Tibial nerve (tissue), 4 donors: ENCODE measurements around the gene DCDC1.

ENCODE experiments used
- EP300 ChIP-seq, 2 donors: sonication (generic); formaldehyde crosslinking; IDR thresholded peaks; one replicate each; pipeline ENCODE4 v1.6.1; 2017; ENCODE audit warnings: antibody characterized with exemption in 2 of 2, mild to moderate bottlenecking in 1 of 2
- POLR2A ChIP-seq, 2 donors: fragments of 450-650 bp; IDR thresholded peaks; one replicate each; pipeline ENCODE4 v1.6.1; 2017; ENCODE audit warnings: antibody characterized with exemption in 2 of 2, mild to moderate bottlenecking in 2 of 2, moderate library complexity in 2 of 2
- TF ChIP-seq, protein P1 (sequence below), 5 experiments: fragments of 200-600 bp in 3 of 5; fragments of 450-650 bp in 2 of 5; sonication (generic) in 3 of 5; IDR thresholded peaks; one replicate each; pipeline ENCODE4 v1.5.1; 2016 to 2019; ENCODE audit warnings: antibody characterized with exemption in 5 of 5, mild to moderate bottlenecking in 3 of 5, moderate library complexity in 2 of 5

DNA sequence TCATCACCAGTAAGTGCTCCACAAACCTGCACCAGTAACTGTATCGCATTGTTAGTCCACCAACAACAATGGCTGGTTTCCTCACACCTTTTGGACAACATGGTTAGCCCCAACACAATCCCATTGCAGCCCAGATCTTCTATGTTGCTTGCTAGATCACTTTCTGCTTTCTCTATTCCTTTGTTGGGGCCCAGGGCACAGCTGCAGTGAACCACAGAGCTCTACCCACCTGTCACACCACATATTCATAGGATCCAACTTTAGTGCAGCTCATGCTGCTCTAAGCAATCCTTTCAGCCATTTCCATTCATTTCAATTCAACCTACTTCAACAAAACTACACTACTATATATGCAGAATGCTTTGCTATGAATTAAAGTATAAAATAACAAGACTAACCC lies 364.3 kb downstream of the DCDC1 start:
- TF ChIP-seq, protein P1, sequence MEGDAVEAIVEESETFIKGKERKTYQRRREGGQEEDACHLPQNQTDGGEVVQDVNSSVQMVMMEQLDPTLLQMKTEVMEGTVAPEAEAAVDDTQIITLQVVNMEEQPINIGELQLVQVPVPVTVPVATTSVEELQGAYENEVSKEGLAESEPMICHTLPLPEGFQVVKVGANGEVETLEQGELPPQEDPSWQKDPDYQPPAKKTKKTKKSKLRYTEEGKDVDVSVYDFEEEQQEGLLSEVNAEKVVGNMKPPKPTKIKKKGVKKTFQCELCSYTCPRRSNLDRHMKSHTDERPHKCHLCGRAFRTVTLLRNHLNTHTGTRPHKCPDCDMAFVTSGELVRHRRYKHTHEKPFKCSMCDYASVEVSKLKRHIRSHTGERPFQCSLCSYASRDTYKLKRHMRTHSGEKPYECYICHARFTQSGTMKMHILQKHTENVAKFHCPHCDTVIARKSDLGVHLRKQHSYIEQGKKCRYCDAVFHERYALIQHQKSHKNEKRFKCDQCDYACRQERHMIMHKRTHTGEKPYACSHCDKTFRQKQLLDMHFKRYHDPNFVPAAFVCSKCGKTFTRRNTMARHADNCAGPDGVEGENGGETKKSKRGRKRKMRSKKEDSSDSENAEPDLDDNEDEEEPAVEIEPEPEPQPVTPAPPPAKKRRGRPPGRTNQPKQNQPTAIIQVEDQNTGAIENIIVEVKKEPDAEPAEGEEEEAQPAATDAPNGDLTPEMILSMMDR (IDR thresholded peaks at IDR 0.05) = no peak
- no peak for TF ChIP-seq EP300 (IDR thresholded peaks at IDR 0.05)
- no peak for TF ChIP-seq POLR2A (IDR thresholded peaks at IDR 0.05)
